ENCODE measurements around the gene PPP4R1. TPM values are rescaled to one million over a fixed set of nuclear protein-coding genes. Genes with fewer than 3 reads are reported as not detected.

PPP4R1 gene
- total RNA-seq, 1 donor from 2014 or later: 115 TPM

DNA sequence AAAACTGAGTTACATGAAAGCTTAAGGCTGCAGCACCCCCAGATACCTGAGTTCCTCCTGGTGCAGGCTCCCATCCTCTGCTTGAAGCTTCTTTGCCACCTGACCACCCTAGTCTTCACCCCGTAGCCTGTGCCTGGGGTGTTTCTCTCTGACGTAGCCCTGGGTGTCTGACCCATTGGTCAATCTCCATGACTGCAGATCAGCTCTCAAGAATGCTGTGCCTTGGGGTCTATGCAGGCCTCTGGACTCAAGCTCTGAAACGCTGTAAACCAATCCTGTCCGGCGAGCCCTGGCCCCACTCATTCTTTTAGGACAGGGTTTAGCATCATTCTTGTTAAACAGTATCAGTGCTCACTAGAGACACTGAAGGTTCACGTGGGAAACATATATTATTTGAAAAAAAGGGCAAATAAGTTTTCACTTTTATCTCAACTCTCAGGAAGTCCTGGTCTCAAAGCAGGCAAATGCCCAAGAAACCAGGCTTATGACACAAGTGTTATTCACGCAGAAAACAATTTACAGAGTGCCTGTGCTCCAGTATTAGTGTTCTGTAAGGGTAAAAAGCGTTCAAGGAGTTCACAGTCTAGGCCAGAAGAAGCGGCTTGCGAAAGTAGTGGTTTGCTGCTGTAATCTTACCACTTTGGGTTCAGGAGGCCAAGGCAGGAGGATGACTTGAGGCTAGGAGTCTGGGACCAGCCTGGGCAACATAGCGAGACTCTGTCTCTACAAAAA, 22.8 kb upstream of the PPP4R1 start:
- H3K4me3 Mint-ChIP-seq: no peak overlapping the region
- TF ChIP-seq, protein P1, sequence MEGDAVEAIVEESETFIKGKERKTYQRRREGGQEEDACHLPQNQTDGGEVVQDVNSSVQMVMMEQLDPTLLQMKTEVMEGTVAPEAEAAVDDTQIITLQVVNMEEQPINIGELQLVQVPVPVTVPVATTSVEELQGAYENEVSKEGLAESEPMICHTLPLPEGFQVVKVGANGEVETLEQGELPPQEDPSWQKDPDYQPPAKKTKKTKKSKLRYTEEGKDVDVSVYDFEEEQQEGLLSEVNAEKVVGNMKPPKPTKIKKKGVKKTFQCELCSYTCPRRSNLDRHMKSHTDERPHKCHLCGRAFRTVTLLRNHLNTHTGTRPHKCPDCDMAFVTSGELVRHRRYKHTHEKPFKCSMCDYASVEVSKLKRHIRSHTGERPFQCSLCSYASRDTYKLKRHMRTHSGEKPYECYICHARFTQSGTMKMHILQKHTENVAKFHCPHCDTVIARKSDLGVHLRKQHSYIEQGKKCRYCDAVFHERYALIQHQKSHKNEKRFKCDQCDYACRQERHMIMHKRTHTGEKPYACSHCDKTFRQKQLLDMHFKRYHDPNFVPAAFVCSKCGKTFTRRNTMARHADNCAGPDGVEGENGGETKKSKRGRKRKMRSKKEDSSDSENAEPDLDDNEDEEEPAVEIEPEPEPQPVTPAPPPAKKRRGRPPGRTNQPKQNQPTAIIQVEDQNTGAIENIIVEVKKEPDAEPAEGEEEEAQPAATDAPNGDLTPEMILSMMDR (IDR thresholded peaks at IDR 0.05; ENCODE audit: unreplicated experiment): no peak
- no peaks in the 10 kb centered on the region for H3K4me1 Mint-ChIP-seq
- no peaks in the 10 kb centered on the region for H3K36me3 Mint-ChIP-seq
- H3K27ac Mint-ChIP-seq: no peak overlapping the region
- DNase-seq (ENCODE audit: low spot score in 2 of 2, unreplicated experiment in 2 of 2): no peak
- H3K27me3 Mint-ChIP-seq (ENCODE audit: low read depth): no peaks in the 10 kb centered on the region
- H3K9me3 Mint-ChIP-seq: peaks cover 14% of the 10 kb centered on the region

DNA sequence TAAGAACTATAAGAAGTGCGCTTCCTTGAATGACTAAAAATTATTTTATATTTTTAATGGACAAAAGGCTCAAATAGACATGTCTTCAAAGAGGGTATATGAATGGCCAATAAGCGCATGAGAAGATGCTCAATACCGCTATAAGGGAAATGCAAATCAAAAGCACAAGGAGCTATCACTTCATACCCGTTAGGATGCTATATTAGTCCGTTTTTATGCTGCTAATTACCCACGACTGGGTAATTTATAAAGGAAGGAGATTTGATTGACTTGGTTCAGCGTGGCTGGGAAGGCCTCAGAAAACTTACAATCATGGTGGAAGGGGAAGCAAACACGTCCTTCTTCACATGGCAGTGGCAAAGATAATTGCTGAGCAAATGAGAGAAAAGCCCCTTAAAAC, 20.5 kb upstream of the PPP4R1 start:
- no peaks in the 10 kb centered on the region for H3K4me1 Mint-ChIP-seq
- H3K27ac Mint-ChIP-seq: no peak overlapping the region
- no peaks in the 10 kb centered on the region for H3K27me3 Mint-ChIP-seq (ENCODE audit: low read depth)
- peaks cover 14% of the 10 kb centered on the region for H3K9me3 Mint-ChIP-seq
- no peaks in the 10 kb centered on the region for H3K36me3 Mint-ChIP-seq
- TF ChIP-seq, protein P1 (IDR thresholded peaks at IDR 0.05; ENCODE audit: unreplicated experiment): no peak
- DNase-seq (ENCODE audit: low spot score in 2 of 2, unreplicated experiment in 2 of 2): no peak
- no peak overlapping the region for H3K4me3 Mint-ChIP-seq

GRCh38 chr18:9631814-9632496, 17.6 kb upstream of the PPP4R1 start:
- Mint-ChIP-seq H3K36me3 (no peaks in the 10 kb centered on the region), H3K4me1 (peaks cover 4% of the 10 kb centered on the region), H3K27ac (no peak overlapping the region), H3K4me3 (no peak overlapping the region), H3K9me3 (peaks cover 14% of the 10 kb centered on the region), H3K27me3 (ENCODE audit: low read depth) (no peaks in the 10 kb centered on the region)
- DNase-seq (ENCODE audit: low spot score in 2 of 2, unreplicated experiment in 2 of 2): no peak
- TF ChIP-seq, protein P1 (IDR thresholded peaks at IDR 0.05; ENCODE audit: unreplicated experiment): no peak

DNA sequence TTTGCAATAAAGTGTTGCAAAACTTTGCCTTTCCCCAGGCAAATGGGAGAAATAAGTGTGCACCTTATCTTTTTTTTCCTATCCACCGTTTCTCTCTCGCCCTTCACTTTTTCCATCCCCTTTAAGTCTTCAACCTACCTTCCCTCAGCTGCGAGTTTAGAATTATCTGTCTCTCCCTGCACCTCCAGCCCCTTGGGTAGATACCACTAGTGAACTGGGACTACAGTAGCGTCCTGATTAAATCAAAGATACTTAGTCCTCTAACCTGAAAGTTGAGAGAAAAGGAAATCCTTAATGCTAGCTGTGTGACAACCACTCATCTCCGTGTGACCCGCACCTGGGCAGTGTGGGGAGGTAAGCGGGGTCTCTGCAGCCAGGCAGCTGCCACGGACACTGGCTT, 16.1 kb upstream of the PPP4R1 start:
- H3K36me3 Mint-ChIP-seq: no peaks in the 10 kb centered on the region
- DNase-seq (ENCODE audit: low spot score in 2 of 2, unreplicated experiment in 2 of 2): no peak
- no peak overlapping the region for H3K4me3 Mint-ChIP-seq
- TF ChIP-seq, protein P1 (IDR thresholded peaks at IDR 0.05; ENCODE audit: unreplicated experiment): no peak
- peaks cover 7% of the 10 kb centered on the region for H3K9me3 Mint-ChIP-seq
- H3K27me3 Mint-ChIP-seq (ENCODE audit: low read depth): no peaks in the 10 kb centered on the region
- H3K4me1 Mint-ChIP-seq: peaks cover 4% of the 10 kb centered on the region
- no peak overlapping the region for H3K27ac Mint-ChIP-seq

GRCh38 chr18:9629709-9630108, 15.3 kb upstream of the PPP4R1 start:
- Mint-ChIP-seq H3K4me3 (no peak overlapping the region), H3K36me3 (no peaks in the 10 kb centered on the region), H3K9me3 (no peaks in the 10 kb centered on the region), H3K4me1 (peaks cover 4% of the 10 kb centered on the region), H3K27ac (no peak overlapping the region), H3K27me3 (ENCODE audit: low read depth) (no peaks in the 10 kb centered on the region)
- TF ChIP-seq, protein P1 (IDR thresholded peaks at IDR 0.05; ENCODE audit: unreplicated experiment): no peak
- no peak for DNase-seq (ENCODE audit: low spot score in 2 of 2, unreplicated experiment in 2 of 2)

Data from mesothelial cell of epicardium (in vitro differentiated cells).